GM12878 (cell line): ENCODE data around the gene CALML4. TPM values are rescaled to one million over a fixed set of nuclear protein-coding genes. Genes with fewer than 3 reads are reported as not detected.

ENCODE experiments used
- ATAC-seq: fragments of 200-7000 bp; cut with Tn5 transposase; 3 replicates; pipeline ENCODE4 v1.9.1; 2020; ENCODE audit warnings: mild to moderate bottlenecking, moderate library complexity
- BruUV-seq: library from RNA; stranded (reverse); fragments of 400-500 nt; replicated peaks from 2 replicates; lab custom pipeline; 2021; lab: Mats Ljungman, UMichigan
- CTCF ChIA-PET: fragments of 300-600 bp; sonication (Branson Sonifier 250); formaldehyde crosslinking; extraction: SDS; loops from one replicate; lab custom pipeline; 2021; ENCODE audit warnings: inconsistent platforms; lab: Yijun Ruan, JAX
- POLR2A ChIA-PET: fragments of 350-600 bp; formaldehyde crosslinking; extraction: SDS; loops from one replicate; lab custom pipeline; 2021; ENCODE audit warnings: inconsistent platforms; lab: Charles Lee
- RAD21 ChIA-PET: fragments of 300-600 bp; sonication (Branson Sonifier 250); formaldehyde crosslinking; loops from one replicate; lab custom pipeline; 2023; ENCODE audit warnings: antibody characterized with exemption; ENCODE audit not compliant: unreplicated experiment; lab: Charles Lee
- SMC1A ChIA-PET: fragments of 300-600 bp; sonication (Branson Sonifier 250); formaldehyde crosslinking; loops from one replicate; lab custom pipeline; 2023; ENCODE audit not compliant: unreplicated experiment, uncharacterized antibody; lab: Charles Lee
- DNase-seq: peaks from one replicate; pipeline ENCODE4 v3.0.0-alpha.2; 2011; ENCODE audit warnings: low read depth, low spot score
- FAIRE-seq: peaks from 3 replicates; lab custom pipeline; 2011; peaks lifted over from hg19 to GRCh38; lab: Jason Lieb, UNC
- H2AFZ ChIP-seq: 2 replicates; pipeline ENCODE4 v1.6.0; 2011; ENCODE audit warnings: low read depth, low read length, control low read depth; ENCODE audit not compliant: control insufficient read depth
- H3K27ac ChIP-seq: 2 replicates; pipeline ENCODE4 v1.5.1; 2011; ENCODE audit warnings: control low read depth; ENCODE audit not compliant: control insufficient read depth, insufficient read depth
- H3K27me3 ChIP-seq, 2 experiments: replicated peaks in 1 of 2; 2 replicates each; pipeline versions ENCODE4 v1.6.0 to v1.6.1; 2011; ENCODE audit warnings: low read length in 1 of 2; ENCODE audit not compliant: control insufficient read depth in 2 of 2, insufficient read depth in 2 of 2
- H3K36me3 ChIP-seq, 2 experiments: 2 replicates each; pipeline ENCODE4 v1.5.1; 2011; ENCODE audit warnings: low read length in 1 of 2; ENCODE audit not compliant: control insufficient read depth in 2 of 2, insufficient read depth in 2 of 2
- H3K4me1 ChIP-seq: 2 replicates; pipeline ENCODE4 v1.6.1; 2011; ENCODE audit warnings: mild to moderate bottlenecking, low read length, moderate library complexity, mixed read lengths; ENCODE audit not compliant: control insufficient read depth, insufficient read depth
- H3K4me2 ChIP-seq: 2 replicates; pipeline ENCODE4 v1.6.0; 2011; ENCODE audit warnings: control low read depth; ENCODE audit not compliant: control insufficient read depth, insufficient read depth
- H3K4me3 ChIP-seq: fragments of 200-600 bp; sonication (generic); 2 replicates; pipeline ENCODE4 v1.5.1; 2016
- H3K79me2 ChIP-seq: 2 replicates; pipeline ENCODE4 v1.6.0; 2011; ENCODE audit warnings: low read length; ENCODE audit not compliant: control insufficient read depth, insufficient read depth
- H3K9ac ChIP-seq: 2 replicates; pipeline ENCODE4 v1.8.0; 2011; ENCODE audit warnings: low read length, control low read depth, mixed read lengths; ENCODE audit not compliant: control insufficient read depth, insufficient read depth
- H3K9me3 ChIP-seq: replicated peaks from 3 replicates; pipeline ENCODE4 v1.5.1; 2011; ENCODE audit warnings: mild to moderate bottlenecking, low read length; ENCODE audit not compliant: control insufficient read depth, insufficient read depth
- H4K20me1 ChIP-seq: 2 replicates; pipeline ENCODE4 v1.6.0; 2011; ENCODE audit not compliant: control insufficient read depth, insufficient read depth
- CHD4 ChIP-seq: fragments of 200-600 bp; sonication (generic); IDR thresholded peaks from 2 replicates; pipeline ENCODE4 v1.6.1; 2016; ENCODE audit warnings: mild to moderate bottlenecking
- JUNB ChIP-seq: IDR thresholded peaks from 2 replicates; pipeline ENCODE4 v1.6.1; 2016; ENCODE audit warnings: antibody characterized with exemption, mild to moderate bottlenecking
- RBBP5 ChIP-seq: fragments of 200-600 bp; sonication (generic); conservative IDR thresholded peaks from 2 replicates; pipeline ENCODE4 v1.6.1; 2016
- RELB ChIP-seq: fragments of 450-650 bp; IDR thresholded peaks from 2 replicates; pipeline ENCODE4 v1.6.1; 2017; ENCODE audit warnings: low read depth, mild to moderate bottlenecking, moderate library complexity
- TCF7 ChIP-seq: IDR thresholded peaks from 2 replicates; pipeline ENCODE4 v1.6.1; 2014; ENCODE audit warnings: antibody characterized with exemption, borderline replicate concordance
- WGBS: methylation state at CpG from one replicate; pipeline ENCODE4 v1.1.6; 2016; ENCODE audit warnings: low lambda C conversion rate; ENCODE audit not compliant: insufficient replicate concordance, insufficient coverage; ENCODE audit errors: missing lambda C conversion rate; 5-methylcytosine and 5-hydroxymethylcytosine counted together
- in situ Hi-C: fragments of 300-500 bp; cut with MboI; formaldehyde crosslinking; loops from 9 replicates; pipeline ENCODE4 v1.14.3; 2018; ENCODE audit warnings: mixed read lengths
- intact Hi-C: fragments of 100-400 bp; cut with micrococcal nuclease; formaldehyde crosslinking; loops from one replicate; pipeline ENCODE4 v1.14.2; 2022; ENCODE audit not compliant: unreplicated experiment
- polyA plus RNA-seq, 11 experiments: library from polyadenylated mRNA; depleted of rRNA in 4 of 11; unstranded in 6 of 11; stranded (reverse) in 5 of 11; fragments of >200 nt; fragmentation: Nextera tagmentation in 4 of 11; fragmentation: Illumina TruSeq in 1 of 11; extraction: Ambion mirVana in 4 of 11; extraction: Trizol in 1 of 11; gene quantifications; 1 replicate in 1 of 11; 2 replicates in 10 of 11; pipeline versions ENCODE4 v1.2.1 to v1.2.3, GENCODE V29; 2011 to 2016; ENCODE audit warnings: inconsistent platforms in 2 of 11, missing spikeins in 2 of 11, low read depth in 1 of 11
- total RNA-seq, 4 experiments: library from RNA; depleted of rRNA in 3 of 4; stranded (reverse); fragments of >200 nt in 3 of 4; fragmentation: Illumina TruSeq in 1 of 4; extraction: Trizol in 1 of 4; gene quantifications; 2 replicates each; pipeline versions ENCODE4 v1.2.1 to v1.2.3, GENCODE V29; 2013 to 2021
- TF ChIP-seq, protein P1 (sequence below): fragments of 450-650 bp; IDR thresholded peaks from 2 replicates; pipeline ENCODE4 v1.6.1; 2016; ENCODE audit warnings: mild to moderate bottlenecking, moderate library complexity, borderline replicate concordance

Gene CALML4
- total and polyA plus RNA-seq, 10 of the 15 experiments (the other 5 are each of a cell fraction or from before 2014, with no cell fraction given) = 1.7 to 15.9 (median 5.1) TPM

DNA sequence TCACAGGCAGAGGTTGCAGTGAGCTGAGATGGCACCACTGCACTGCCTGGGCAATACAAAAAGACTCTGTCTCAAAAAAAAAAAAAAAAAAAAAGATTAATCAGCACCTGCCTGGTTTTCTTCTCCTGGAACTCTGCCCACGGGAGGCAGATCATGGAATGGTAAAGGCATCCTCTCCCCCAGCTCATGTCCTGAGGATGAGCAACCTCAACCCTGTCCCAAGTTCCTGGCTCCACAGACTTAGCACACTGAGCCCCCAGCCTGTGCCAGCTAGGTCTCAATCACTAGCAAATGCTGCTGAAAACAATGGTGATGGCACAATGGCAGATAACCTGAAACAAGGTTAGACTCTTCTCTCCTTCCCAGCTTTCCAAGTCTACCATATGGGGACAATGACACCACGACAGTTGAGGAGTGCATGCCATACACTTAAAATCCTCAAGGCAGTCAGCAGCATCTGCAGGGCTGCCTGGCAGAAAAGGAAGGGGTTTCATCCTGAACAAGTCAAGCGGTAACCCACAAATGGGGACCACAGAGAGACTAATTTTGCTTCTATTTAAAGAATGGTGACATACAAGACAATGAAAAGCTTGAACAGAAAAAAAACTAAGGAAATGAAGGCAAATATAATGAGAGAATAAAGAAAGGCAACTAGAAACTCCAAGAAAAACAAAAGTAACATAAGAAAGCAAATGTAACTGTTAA is 19.6 kb upstream of the CALML4 start (continued):
- TF ChIP-seq JUNB (0 out of 2 replicates have a peak, but pooled peaks have one; percentile 18), RELB (0 out of 2 replicates have a peak, but pooled peaks have one; percentile 40), RBBP5 (no peak)

GRCh38 chr15:68224108-68224507 is 19.0 kb upstream of the CALML4 start:
- no peak for ATAC-seq
- H3K27me3 ChIP-seq = no peaks in the 10 kb centered on the region
- no peaks in the 10 kb centered on the region for H3K9me3 ChIP-seq
- H3K4me2 ChIP-seq = peak overlapping the region; percentile 61
- H3K9ac ChIP-seq = no peak overlapping the region
- H3K4me1 ChIP-seq = peaks cover 34% of the 10 kb centered on the region
- FAIRE-seq = no peak
- no TSS peak for BruUV-seq
- RAD21 ChIA-PET = interaction anchor here (0.6 kb wide), 1 partner anchor 496 kb away, joined by 3 read pairs; no protein-coding TSS in a partner anchor
- intact Hi-C loops (no loop called here), in situ Hi-C loops (no loop called here)
- peaks cover 74% of the 10 kb centered on the region for H3K79me2 ChIP-seq
- no peaks in the 10 kb centered on the region; the same call in 1 of the 2 replicates for H4K20me1 ChIP-seq
- CTCF ChIA-PET = interaction anchor here (0.7 to 1.1 kb wide), 3 partner anchors 29 to 319 kb away, joined by 3 read pairs; no protein-coding TSS in a partner anchor
- SMC1A ChIA-PET = no interaction called here
- no peak overlapping the region for H3K27ac ChIP-seq
- WGBS = 68% methylated on average over 3 of the region's 3 CpGs
- no peak for DNase-seq
- H3K4me3 ChIP-seq = no peak overlapping the region
- H2AFZ ChIP-seq = no peak overlapping the region
- H3K36me3 ChIP-seq = peaks cover 3 to 4% of the 10 kb centered on the region in 2 experiments; a peak in 3 of 4 replicates
- POLR2A ChIA-PET = interaction anchor here (0.6 to 1.1 kb wide), 5 partner anchors 13 to 305 kb away, joined by 5 to 8 read pairs (median 5); partner anchors contain the start of gene PIAS1
- no peak for TF ChIP-seq CHD4
- TF ChIP-seq, protein P1, sequence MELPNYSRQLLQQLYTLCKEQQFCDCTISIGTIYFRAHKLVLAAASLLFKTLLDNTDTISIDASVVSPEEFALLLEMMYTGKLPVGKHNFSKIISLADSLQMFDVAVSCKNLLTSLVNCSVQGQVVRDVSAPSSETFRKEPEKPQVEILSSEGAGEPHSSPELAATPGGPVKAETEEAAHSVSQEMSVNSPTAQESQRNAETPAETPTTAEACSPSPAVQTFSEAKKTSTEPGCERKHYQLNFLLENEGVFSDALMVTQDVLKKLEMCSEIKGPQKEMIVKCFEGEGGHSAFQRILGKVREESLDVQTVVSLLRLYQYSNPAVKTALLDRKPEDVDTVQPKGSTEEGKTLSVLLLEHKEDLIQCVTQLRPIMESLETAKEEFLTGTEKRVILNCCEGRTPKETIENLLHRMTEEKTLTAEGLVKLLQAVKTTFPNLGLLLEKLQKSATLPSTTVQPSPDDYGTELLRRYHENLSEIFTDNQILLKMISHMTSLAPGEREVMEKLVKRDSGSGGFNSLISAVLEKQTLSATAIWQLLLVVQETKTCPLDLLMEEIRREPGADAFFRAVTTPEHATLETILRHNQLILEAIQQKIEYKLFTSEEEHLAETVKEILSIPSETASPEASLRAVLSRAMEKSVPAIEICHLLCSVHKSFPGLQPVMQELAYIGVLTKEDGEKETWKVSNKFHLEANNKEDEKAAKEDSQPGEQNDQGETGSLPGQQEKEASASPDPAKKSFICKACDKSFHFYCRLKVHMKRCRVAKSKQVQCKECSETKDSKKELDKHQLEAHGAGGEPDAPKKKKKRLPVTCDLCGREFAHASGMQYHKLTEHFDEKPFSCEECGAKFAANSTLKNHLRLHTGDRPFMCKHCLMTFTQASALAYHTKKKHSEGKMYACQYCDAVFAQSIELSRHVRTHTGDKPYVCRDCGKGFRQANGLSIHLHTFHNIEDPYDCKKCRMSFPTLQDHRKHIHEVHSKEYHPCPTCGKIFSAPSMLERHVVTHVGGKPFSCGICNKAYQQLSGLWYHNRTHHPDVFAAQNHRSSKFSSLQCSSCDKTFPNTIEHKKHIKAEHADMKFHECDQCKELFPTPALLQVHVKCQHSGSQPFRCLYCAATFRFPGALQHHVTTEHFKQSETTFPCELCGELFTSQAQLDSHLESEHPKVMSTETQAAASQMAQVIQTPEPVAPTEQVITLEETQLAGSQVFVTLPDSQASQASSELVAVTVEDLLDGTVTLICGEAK = no peak
- TF ChIP-seq TCF7 = no peak
